SH-SY5Y (cell line): ENCODE results near the gene CDC25B.

Source experiments
- GATA2 ChIP-seq: IDR thresholded peaks from 2 replicates; pipeline ENCODE4 v1.6.1; 2011; ENCODE audit warnings: mild to moderate bottlenecking, low read depth, low read length
- GATA3 ChIP-seq: IDR thresholded peaks from 2 replicates; pipeline ENCODE4 v1.6.1; 2011; ENCODE audit warnings: low read depth, mild to moderate bottlenecking, low read length, moderate library complexity

GRCh38 chr20:3854462-3854871, 58.4 kb downstream of the CDC25B start:
- TF ChIP-seq GATA3 (no peak), GATA2 (no peak)
